ENCODE data around the gene POLR2J.
A peak's percentile ranks its signal among the peaks of the same experiment; 100 is the strongest.

POLR2J gene

GRCh38 chr7:102434039-102434486 is 44.7 kb downstream of the POLR2J start:
- no peak for DNase-seq

- peak; percentile 63 for DNase-seq
Observed at GRCh38 chr7:102433219-102434038, 45.3 kb downstream of the POLR2J start, which contains the start of gene ORAI2. Gene ORAI2, plus strand, starts transcription at chr7:102433575. Its CDS starts 5,382 bp downstream, at chr7:102438957.

GRCh38 chr7:102432442-102433218 is 46.1 kb downstream of the POLR2J start:
- DNase-seq = no peak

GRCh38 chr7:102431617-102432298 is 47.0 kb downstream of the POLR2J start:
- DNase-seq = peak; percentile 40

GRCh38 chr7:102429141-102429899 is 49.4 kb downstream of the POLR2J start:
- DNase-seq = no peak

DNA sequence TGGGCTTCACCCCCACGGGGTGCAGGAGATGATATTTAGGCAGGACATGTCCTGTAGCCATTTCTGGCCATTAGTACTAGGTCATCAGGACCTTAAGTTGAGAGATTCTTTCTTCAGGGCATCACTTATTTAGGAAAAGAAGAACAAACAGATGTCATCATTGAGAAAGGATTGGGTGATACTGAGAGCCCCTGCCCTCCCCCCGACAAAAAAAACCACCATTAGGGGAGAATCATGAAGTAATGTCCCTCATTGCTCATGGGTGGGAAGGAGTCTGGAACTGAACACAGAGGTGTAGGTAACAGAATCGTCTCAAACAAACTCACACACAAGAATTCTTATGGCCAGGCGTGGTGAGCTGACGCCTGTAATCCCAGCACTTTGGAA is 51.7 kb downstream of the POLR2J start:
- no peak for DNase-seq

- DNase-seq = no peak
Observed at GRCh38 chr7:102426268-102427018, 52.3 kb downstream of the POLR2J start.

DNA sequence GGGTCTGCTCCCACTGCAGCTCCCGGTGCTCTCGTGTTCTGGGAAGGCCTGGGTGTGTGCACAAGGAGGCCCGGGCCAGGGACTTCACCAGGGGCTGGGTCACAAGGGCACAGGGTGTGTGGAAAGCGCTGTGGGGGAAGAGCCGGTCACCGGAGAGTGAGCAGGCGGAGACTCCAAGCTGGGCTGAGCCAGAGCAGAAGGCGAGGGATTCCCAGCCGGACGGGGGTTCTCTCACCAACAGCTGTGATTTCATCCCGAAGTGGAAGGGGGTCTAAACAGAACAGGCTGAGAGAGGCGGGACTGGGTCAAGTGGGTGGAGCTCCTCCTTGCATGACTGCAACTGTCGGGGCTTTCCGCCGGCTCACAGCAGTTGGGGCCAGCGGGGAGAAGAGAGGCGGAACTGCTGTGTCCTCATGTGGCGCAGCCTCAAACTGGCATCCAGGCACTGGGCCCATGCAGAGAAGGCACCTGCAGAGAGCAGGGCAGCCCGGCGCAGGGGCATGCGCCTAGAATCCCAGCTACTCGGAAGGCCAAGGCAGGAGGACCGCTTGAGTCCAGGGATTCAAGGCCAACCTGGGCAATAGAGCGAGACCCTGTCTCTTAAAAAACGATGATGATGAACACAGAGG is 53.0 kb downstream of the POLR2J start:
- DNase-seq = no peak

DNA sequence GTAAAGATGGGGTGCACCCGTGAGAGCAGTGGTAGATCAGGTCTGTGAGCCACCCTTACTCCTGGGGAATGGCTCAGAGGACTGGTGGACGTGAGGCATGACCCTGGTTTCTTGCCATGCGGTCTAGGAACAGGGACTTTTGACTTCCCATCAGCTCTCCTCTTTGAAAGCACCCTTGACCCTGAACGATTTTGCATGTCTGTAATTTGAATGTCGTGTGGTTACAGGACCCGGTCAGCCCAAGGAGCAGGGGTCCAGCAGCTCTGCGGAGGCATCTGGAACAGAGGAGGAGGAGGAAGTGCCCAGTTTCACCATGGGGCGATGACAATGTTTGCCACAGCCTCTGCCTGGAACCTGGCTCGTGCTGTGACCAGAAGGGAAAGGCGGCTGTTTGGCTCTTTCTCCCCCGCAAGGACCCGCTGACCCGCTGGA is 53.9 kb downstream of the POLR2J start:
- no peak for DNase-seq

GRCh38 chr7:102424129-102424551 is 54.6 kb downstream of the POLR2J start:
- no peak for DNase-seq
